Keratinocyte (primary cell): ENCODE data around the gene CNOT3.

Experiments
- CTCF ChIP-seq, 3 experiments: IDR thresholded peaks in 1 of 3; conservative IDR thresholded peaks in 1 of 3; optimal IDR thresholded peaks in 1 of 3; 2 replicates in 2 of 3; 3 replicates in 1 of 3; pipeline versions ENCODE3 to v1.5.1; 2011; ENCODE audit warnings: low read length in 3 of 3, mild to moderate bottlenecking in 3 of 3, moderate library complexity in 2 of 3, control low read depth in 1 of 3, inconsistent platforms in 1 of 3; ENCODE audit not compliant: insufficient read depth in 2 of 3; ENCODE audit errors: extremely low read depth in 1 of 3
- EZH2 ChIP-seq: IDR thresholded peaks from one replicate; pipeline ENCODE4 v1.6.1; 2012; ENCODE audit warnings: inconsistent platforms, mild to moderate bottlenecking, low read length, moderate library complexity

- TF ChIP-seq CTCF (optimal IDR thresholded peaks at IDR 0.05 in 1 of 3, IDR thresholded peaks at IDR 0.05 in 1 of 3, conservative IDR thresholded peaks at IDR 0.05 in 1 of 3; ENCODE audit: extremely low read depth in 1 of 3, insufficient read depth in 2 of 3, low read length in 3 of 3) (no peak), EZH2 (no peak)
Measured at GRCh38 chr19:54147676-54148075, 10.1 kb downstream of the CNOT3 start.
